Esophagus (tissue), 2 donors: ENCODE measurements around the gene TCTN2. TPM values are rescaled to one million over a fixed set of nuclear protein-coding genes. Genes with fewer than 3 reads are reported as not detected.

ENCODE experiments used
- H3K27ac ChIP-seq, 2 donors: one replicate each; pipeline ENCODE4 v1.5.1; 2013; ENCODE audit warnings: low read depth in 2 of 2, mild to moderate bottlenecking in 2 of 2, inconsistent platforms in 1 of 2, low read length in 1 of 2, moderate library complexity in 1 of 2
- H3K27me3 ChIP-seq, 2 donors: one replicate each; pipeline ENCODE4 v1.6.1; 2013; ENCODE audit warnings: low read length in 2 of 2, control low read depth in 1 of 2, mild to moderate bottlenecking in 1 of 2; ENCODE audit not compliant: insufficient read depth in 2 of 2, control insufficient read depth in 1 of 2
- H3K36me3 ChIP-seq, 2 donors: one replicate each; pipeline ENCODE4 v1.6.1; 2013; ENCODE audit warnings: low read length in 1 of 2; ENCODE audit not compliant: control insufficient read depth in 2 of 2, insufficient read depth in 2 of 2
- H3K4me1 ChIP-seq, 2 donors: one replicate each; pipeline ENCODE4 v1.6.1; 2013; ENCODE audit warnings: low read length in 1 of 2; ENCODE audit not compliant: control insufficient read depth in 2 of 2, insufficient read depth in 2 of 2
- H3K4me3 ChIP-seq, 2 donors: one replicate each; pipeline ENCODE4 v1.5.1; 2013; ENCODE audit warnings: low read length in 2 of 2, mild to moderate bottlenecking in 2 of 2, low read depth in 1 of 2, moderate library complexity in 1 of 2
- H3K9me3 ChIP-seq, 2 donors: one replicate each; pipeline ENCODE4 v1.6.1; 2013; ENCODE audit warnings: mild to moderate bottlenecking in 2 of 2, low read depth in 1 of 2, low read length in 1 of 2, moderate library complexity in 1 of 2; ENCODE audit not compliant: control insufficient read depth in 2 of 2, insufficient read depth in 1 of 2
- WGBS, 2 donors: extraction: QIAGEN DNeasy Blood & Tissue Kit; methylation state at CpG; one replicate each; pipeline ENCODE4 v1.1.7; 2013; 5-methylcytosine and 5-hydroxymethylcytosine counted together
- polyA plus RNA-seq, 2 donors: library from polyadenylated mRNA; stranded (reverse); fragments of 200-250 nt; gene quantifications; one replicate each; pipeline ENCODE4 v1.2.3, GENCODE V29; 2013
- donor health status: healthy with polysubstance abuse.
- donor health status: Bipolar disorder and iron deficiency.

Gene TCTN2
- polyA plus RNA-seq, 2 donors: 1.8 to 2.6 TPM

DNA sequence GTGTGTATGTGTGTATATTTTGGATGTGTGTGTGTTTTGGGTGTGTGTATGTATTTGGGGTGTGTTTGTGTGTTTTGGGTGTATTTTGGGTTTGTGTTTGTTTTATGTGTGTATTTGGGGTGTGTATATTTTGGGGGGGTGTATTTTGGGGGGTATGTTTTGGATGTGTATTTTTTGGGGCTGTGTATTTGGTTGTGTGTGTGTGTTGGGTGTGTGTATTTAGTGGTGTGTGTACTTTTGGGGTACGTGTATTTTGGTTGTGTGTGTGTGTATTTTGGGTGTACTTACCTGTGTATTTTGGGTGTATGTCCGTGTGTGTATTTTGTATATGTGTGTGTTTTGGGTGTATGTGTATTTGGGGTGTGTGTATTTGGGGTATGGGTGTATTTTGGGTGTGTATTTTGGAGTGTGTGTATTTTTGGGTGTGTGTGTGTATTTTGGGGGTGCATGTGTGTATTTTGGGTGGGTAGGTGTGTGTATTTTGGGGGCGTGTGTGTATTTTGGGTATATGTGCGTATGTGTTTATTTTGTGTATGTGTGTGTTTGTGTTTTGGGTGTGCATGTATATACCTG lies 16.7 kb upstream of the TCTN2 start:
- Histone ChIP-seq H3K4me3 (no peak overlapping the region), H3K27me3 (no peaks in the 10 kb centered on the region), H3K27ac (no peak overlapping the region), H3K4me1 (no peaks in the 10 kb centered on the region), H3K36me3 (peaks cover 11 to 15% of the 10 kb centered on the region in 2 donors), H3K9me3 (no peaks in the 10 kb centered on the region)
- WGBS, 2 donors: 86 to 88% methylated on average over 4 of the region's 4 CpGs

DNA sequence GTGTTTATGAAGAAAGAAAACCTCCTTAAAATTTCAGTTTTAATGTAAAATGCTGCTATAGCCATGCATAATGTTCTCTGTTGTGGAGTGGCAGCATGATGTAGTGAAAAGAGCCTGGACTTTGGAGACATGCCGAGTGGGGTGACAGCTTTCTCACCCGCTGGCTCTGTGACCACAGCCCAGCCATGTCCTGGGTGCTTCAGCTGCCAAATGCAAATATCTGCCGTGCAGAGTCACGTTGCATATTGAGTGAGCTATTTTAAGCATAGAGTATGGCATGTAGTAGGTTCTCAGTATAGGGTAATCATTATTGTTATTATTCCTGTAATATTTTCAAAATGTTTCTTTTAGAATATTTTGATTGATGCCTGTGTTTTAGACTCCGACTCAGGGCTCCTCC lies 15.5 kb upstream of the TCTN2 start:
- 75 to 84% methylated on average over 5 of the region's 5 CpGs for WGBS, 2 donors
- no peaks in the 10 kb centered on the region for H3K4me1 ChIP-seq
- H3K9me3 ChIP-seq: no peaks in the 10 kb centered on the region
- no peaks in the 10 kb centered on the region for H3K27me3 ChIP-seq
- H3K4me3 ChIP-seq: no peak overlapping the region
- H3K27ac ChIP-seq: no peak overlapping the region
- peaks cover 5 to 9% of the 10 kb centered on the region in 2 donors for H3K36me3 ChIP-seq

DNA sequence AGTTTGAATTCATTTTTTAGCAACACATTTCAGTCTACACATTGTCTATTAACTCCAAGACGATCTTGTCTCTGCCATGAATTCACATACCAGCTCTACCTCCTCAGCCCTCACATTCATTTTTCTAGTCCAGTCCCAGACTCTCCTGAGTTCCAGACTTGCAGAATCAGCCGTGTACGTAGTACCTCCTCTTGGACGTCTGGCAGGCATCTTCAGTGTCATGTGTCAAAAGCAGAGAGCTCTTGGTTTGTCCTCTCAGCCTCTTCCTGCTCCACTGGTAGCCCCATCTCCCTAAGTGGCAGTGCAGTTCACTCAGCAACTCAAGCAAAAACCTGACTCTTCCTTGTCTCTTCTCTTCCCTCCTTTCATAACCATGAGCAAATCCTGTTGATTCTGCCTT lies 14.5 kb upstream of the TCTN2 start:
- H3K36me3 ChIP-seq: peaks cover 5 to 9% of the 10 kb centered on the region in 2 donors
- 88 to 91% methylated on average over 4 of the region's 4 CpGs for WGBS, 2 donors
- no peaks in the 10 kb centered on the region for H3K4me1 ChIP-seq
- H3K27me3 ChIP-seq: no peaks in the 10 kb centered on the region
- no peak overlapping the region for H3K4me3 ChIP-seq
- no peaks in the 10 kb centered on the region for H3K9me3 ChIP-seq
- H3K27ac ChIP-seq: no peak overlapping the region

DNA sequence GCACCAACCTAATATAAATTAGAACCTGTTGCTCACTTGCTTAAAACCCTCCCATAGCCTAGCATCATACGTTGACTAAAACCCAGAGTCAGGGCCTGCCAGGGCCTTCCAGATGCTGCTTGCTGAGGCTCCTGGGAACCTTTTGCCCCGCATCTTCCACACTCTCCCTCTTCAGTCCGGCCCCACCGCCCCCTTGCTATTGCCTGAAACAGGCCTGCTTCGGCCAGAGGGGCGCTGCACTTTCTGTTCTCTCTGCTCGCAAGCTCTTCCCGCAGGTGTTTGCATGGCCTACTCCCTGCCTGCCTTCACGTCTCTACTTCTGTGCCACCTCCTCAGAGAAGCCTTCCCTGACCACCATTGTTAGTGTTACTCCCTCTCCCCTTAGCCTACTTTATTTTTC lies 13.7 kb upstream of the TCTN2 start:
- Histone ChIP-seq H3K9me3 (no peaks in the 10 kb centered on the region), H3K36me3 (peaks cover 5 to 9% of the 10 kb centered on the region in 2 donors)
- 90 to 95% methylated on average over 9 of the region's 9 CpGs for WGBS, 2 donors

DNA sequence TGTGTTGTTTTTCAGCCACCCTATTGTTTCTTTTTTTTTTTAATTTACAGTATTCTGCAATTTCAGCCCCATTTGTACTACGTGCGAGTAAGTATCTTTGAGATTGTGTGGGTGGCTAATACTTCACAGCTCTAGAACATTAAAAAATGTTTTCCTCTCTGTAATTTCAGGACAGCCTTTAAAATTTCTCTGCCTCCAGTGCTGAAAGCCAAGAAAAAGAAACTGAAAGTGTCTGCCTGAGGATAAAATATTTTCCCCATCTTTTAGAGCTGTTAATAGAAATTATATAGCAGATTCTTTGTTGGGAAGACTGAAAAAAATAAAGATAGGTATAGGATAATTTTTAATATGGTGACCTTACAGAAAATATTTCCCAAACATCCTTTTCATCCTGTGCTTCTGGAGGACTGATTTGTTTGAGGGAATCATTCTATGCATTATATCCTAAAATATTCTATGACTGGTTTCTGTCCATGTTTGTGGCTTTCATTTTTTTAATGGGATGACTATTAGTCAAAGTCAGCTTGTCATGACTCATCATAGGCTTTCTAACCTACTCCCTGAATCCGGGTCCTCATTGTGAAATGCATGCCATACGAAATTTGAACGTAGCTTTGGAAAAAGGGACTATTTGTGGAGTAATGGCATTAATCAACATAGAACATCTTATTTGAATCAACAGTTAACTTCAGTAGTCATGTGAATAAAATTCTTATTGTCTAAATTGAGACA lies 10.8 kb upstream of the TCTN2 start:
- Histone ChIP-seq H3K27ac (no peak overlapping the region), H3K4me1 (no peaks in the 10 kb centered on the region), H3K27me3 (no peaks in the 10 kb centered on the region), H3K9me3 (no peaks in the 10 kb centered on the region), H3K36me3 (peaks cover 5 to 6% of the 10 kb centered on the region in 2 donors), H3K4me3 (no peak overlapping the region)
- 61 to 64% methylated on average over 5 of the region's 5 CpGs for WGBS, 2 donors

More for the DNA sequence above, 13.7 kb upstream of the TCTN2 start:
- Histone ChIP-seq H3K4me1 (no peaks in the 10 kb centered on the region), H3K4me3 (no peak overlapping the region), H3K27me3 (no peaks in the 10 kb centered on the region), H3K27ac (no peak overlapping the region)

DNA sequence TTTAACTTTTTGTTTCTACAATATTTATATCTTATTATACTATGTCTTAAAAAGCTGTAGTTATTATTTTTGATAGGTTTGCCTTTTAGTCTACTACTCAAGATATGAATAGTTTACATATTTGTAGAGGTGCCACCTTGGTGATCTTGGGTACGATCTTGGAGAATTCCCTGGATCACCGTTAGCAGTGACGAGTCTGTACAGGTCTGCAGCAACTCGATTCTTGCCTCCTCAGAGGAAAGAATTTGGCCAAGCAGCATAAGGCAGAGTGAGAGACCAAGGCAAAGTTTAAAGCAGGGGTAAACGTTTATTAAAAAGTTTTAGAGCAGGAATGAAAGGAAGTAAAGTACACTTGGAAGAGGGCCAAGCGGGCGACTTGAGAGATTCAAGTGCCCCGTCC lies 3.1 kb upstream of the TCTN2 start:
- no peak overlapping the region for H3K4me3 ChIP-seq
- WGBS, 2 donors: 50 to 73% methylated on average over 8 of the region's 8 CpGs
- no peaks in the 10 kb centered on the region for H3K9me3 ChIP-seq
- H3K27me3 ChIP-seq: no peaks in the 10 kb centered on the region
- no peaks in the 10 kb centered on the region for H3K36me3 ChIP-seq
- peaks cover 0 to 3% of the 10 kb centered on the region in 2 donors for H3K4me1 ChIP-seq
- no peak overlapping the region for H3K27ac ChIP-seq

DNA sequence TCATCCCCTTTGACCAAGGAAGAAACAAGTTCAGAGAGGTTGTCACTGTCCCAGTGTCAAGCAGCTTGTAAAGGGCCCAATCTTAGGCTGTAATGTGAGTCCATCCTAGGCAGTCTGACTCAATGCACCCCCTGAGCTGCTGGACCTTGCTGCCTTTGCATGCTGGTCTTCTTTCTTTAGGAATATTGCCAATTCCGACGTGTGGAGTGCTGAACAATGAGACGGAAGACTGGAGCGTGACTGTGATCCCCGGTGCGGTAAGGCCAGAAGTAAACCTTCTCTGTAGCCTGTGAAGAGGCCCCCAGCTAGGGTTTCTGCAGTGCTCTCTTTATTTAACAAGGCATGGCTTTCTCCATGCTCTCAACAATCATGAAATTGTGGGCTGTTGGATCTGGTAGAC lies 963 bp downstream of the TCTN2 start:
- H3K36me3 ChIP-seq: peaks cover 4 to 6% of the 10 kb centered on the region in 2 donors
- peaks cover 0 to 3% of the 10 kb centered on the region in 2 donors for H3K4me1 ChIP-seq
- no peak overlapping the region for H3K27ac ChIP-seq
- no peaks in the 10 kb centered on the region for H3K27me3 ChIP-seq
- H3K9me3 ChIP-seq: no peaks in the 10 kb centered on the region
- 44 to 53% methylated on average over 6 of the region's 6 CpGs for WGBS, 2 donors
- peak overlapping the region in 1 of 2 donors; percentile 94 for H3K4me3 ChIP-seq

DNA sequence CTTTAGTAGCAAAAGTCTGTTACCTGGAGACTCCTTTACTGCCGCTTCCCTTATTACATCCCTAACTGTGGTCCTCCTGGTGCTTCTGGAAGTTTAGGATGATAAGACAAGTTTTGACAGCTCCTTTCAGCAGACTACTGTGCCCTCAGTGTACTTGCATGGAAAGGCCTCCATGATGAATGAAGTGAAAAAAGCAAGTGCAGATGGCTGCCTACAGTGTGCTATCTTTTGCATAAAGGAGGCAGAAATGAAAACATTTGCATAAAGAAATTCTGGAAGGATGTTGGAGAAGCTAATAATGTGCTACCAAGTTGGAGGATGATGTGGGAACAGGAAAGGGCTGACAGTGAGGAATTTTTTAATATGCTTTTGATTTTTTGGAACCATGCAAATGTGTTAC lies 4.5 kb downstream of the TCTN2 start:
- 100% methylated on average over 1 of the region's 1 CpG for WGBS, 2 donors
- no peaks in the 10 kb centered on the region for H3K27me3 ChIP-seq
- H3K4me1 ChIP-seq: peaks cover 0 to 3% of the 10 kb centered on the region in 2 donors
- H3K36me3 ChIP-seq: peaks cover 4 to 6% of the 10 kb centered on the region in 2 donors
- no peak overlapping the region for H3K4me3 ChIP-seq
- no peaks in the 10 kb centered on the region for H3K9me3 ChIP-seq
- no peak overlapping the region for H3K27ac ChIP-seq

DNA sequence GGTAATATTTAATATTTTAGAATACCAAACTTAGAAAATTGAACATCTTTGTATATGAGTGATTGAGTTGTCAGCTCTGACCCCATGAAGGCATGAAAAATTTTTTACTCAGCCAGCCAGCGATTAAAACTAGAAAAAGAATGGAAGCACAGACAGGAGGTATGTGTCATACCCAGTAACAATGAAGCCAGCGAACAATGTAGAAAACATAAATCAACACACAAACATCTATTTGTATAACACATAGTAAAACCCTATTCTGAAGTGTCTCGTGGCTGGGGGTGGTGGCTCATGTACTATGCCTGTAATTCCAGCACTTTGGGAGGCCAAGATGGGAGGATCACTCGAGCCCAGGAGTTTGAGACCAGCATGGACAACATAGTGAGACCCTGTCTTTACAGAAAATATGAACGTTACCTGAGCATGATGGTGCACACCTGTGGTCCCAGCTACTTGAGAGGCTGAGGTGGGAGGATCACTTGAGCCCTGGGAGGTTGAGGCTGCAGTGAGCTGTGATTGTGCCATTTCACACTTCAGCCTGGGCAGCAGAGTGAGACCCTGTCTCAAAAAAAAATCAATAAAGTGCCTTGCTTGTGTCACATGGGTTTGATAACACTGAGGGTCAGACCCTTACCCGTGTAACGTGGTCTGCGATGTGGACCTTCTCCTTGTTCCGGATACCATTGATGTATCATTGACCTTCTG lies 5.9 kb downstream of the TCTN2 start:
- no peaks in the 10 kb centered on the region for H3K27me3 ChIP-seq
- H3K4me3 ChIP-seq: no peak overlapping the region
- H3K4me1 ChIP-seq: peaks cover 0 to 3% of the 10 kb centered on the region in 2 donors
- H3K36me3 ChIP-seq: peaks cover 4 to 6% of the 10 kb centered on the region in 2 donors
- 91 to 93% methylated on average over 9 of the region's 9 CpGs for WGBS, 2 donors
- no peaks in the 10 kb centered on the region for H3K9me3 ChIP-seq
- H3K27ac ChIP-seq: no peak overlapping the region
